ENCODE results near the gene FNBP1.

DNA sequence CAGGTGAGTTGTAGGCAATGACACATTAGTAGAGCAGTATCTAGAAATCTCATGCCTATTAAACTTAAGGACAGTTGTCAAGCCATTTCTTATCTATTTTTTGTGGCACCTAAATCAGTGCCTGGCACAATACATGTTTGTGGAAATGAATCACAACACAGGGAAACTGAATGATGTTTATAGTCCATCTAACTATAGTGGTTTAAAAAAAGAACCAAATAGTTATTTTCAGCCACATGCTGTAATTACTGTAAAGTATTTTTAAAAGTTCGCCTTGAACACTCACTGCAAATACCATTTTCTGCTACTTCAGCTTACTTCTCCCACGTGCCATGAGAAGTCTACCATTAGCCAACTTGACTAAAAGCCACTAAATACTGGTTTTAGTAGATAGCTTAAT, 21.9 kb downstream of the FNBP1 start:
- TF ChIP-seq CTCF (IDR thresholded peaks at IDR 0.05; ENCODE audit: low read length) (no peak), EZH2phosphoT487 (IDR thresholded peaks at IDR 0.05; ENCODE audit: low read length) (no peak), EZH2 (optimal IDR thresholded peaks at IDR 0.05; ENCODE audit: low read depth, low read length) (no peak)
